ENCODE results near the gene SPTSSB.

SPTSSB gene

DNA sequence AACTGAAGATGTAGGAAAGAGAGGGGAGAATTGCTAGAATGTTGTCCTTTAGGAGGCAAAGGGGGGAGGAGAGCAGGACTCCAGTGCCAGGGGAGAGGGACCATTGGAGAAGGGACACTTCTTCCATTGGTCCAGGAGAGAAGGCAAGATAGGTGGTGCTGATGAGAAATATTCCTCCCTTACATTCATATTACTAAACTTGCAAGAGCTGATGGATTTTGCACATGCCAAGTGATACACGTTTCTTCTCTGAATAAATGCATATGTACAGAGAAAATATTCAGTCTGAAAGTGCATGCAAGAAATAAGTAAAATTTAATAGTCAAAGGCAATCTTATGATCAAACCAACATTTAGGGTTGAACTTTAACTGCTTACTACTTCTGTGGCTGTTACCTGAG lies 21.5 kb upstream of the SPTSSB start:
- no peak overlapping the region for H3K4me3 ChIP-seq (ENCODE audit: low read length)
- no peaks in the 10 kb centered on the region for H3K9me2 ChIP-seq (replicated peaks; ENCODE audit: control insufficient read depth, low read length)
- H3K9me3 ChIP-seq (ENCODE audit: control insufficient read depth, insufficient read depth, low read length): no peaks in the 10 kb centered on the region
- TF ChIP-seq EZH2phosphoT487 (IDR thresholded peaks at IDR 0.05; ENCODE audit: borderline replicate concordance, low read length): no peak
- TF ChIP-seq, protein P1, sequence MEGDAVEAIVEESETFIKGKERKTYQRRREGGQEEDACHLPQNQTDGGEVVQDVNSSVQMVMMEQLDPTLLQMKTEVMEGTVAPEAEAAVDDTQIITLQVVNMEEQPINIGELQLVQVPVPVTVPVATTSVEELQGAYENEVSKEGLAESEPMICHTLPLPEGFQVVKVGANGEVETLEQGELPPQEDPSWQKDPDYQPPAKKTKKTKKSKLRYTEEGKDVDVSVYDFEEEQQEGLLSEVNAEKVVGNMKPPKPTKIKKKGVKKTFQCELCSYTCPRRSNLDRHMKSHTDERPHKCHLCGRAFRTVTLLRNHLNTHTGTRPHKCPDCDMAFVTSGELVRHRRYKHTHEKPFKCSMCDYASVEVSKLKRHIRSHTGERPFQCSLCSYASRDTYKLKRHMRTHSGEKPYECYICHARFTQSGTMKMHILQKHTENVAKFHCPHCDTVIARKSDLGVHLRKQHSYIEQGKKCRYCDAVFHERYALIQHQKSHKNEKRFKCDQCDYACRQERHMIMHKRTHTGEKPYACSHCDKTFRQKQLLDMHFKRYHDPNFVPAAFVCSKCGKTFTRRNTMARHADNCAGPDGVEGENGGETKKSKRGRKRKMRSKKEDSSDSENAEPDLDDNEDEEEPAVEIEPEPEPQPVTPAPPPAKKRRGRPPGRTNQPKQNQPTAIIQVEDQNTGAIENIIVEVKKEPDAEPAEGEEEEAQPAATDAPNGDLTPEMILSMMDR (IDR thresholded peaks at IDR 0.05; ENCODE audit: low read depth, low read length, poor library complexity, severe bottlenecking): no peak
- no peaks in the 10 kb centered on the region for H3K4me1 ChIP-seq (ENCODE audit: control insufficient read depth, low read length)
- H4K20me1 ChIP-seq (ENCODE audit: control insufficient read depth, insufficient read depth, low read depth, low read length): no peaks in the 10 kb centered on the region
- H3K36me3 ChIP-seq (ENCODE audit: control insufficient read depth, low read length): no peaks in the 10 kb centered on the region
- H3K4me2 ChIP-seq (ENCODE audit: low read length): no peak overlapping the region
- H3K27me3 ChIP-seq (ENCODE audit: control insufficient read depth, low read length): no peaks in the 10 kb centered on the region
- H3K79me2 ChIP-seq (ENCODE audit: control insufficient read depth, low read length): no peaks in the 10 kb centered on the region
- H3F3A ChIP-seq (ENCODE audit: control insufficient read depth, insufficient read depth): no peaks in the 10 kb centered on the region
- H3K27ac ChIP-seq (ENCODE audit: low read depth, low read length): no peak overlapping the region

GRCh38 chr3:161390200-161390599 lies 18.9 kb upstream of the SPTSSB start:
- TF ChIP-seq EZH2phosphoT487 (IDR thresholded peaks at IDR 0.05; ENCODE audit: borderline replicate concordance, low read length): no peak
- TF ChIP-seq, protein P1 (IDR thresholded peaks at IDR 0.05; ENCODE audit: low read depth, low read length, poor library complexity, severe bottlenecking): no peak
- H3K4me3 ChIP-seq (ENCODE audit: low read length): no peak overlapping the region
- no peaks in the 10 kb centered on the region; the same call in 1 of the 2 replicates for H3K27me3 ChIP-seq (ENCODE audit: control insufficient read depth, low read length)
- no peak overlapping the region for H3K27ac ChIP-seq (ENCODE audit: low read depth, low read length)
- H4K20me1 ChIP-seq (ENCODE audit: control insufficient read depth, insufficient read depth, low read depth, low read length): no peaks in the 10 kb centered on the region
- H3K79me2 ChIP-seq (ENCODE audit: control insufficient read depth, low read length): no peaks in the 10 kb centered on the region
- H3K9me3 ChIP-seq (ENCODE audit: control insufficient read depth, insufficient read depth, low read length): no peaks in the 10 kb centered on the region
- no peaks in the 10 kb centered on the region for H3K9me2 ChIP-seq (replicated peaks; ENCODE audit: control insufficient read depth, low read length)
- H3K36me3 ChIP-seq (ENCODE audit: control insufficient read depth, low read length): no peaks in the 10 kb centered on the region
- H3F3A ChIP-seq (ENCODE audit: control insufficient read depth, insufficient read depth): no peaks in the 10 kb centered on the region
- H3K4me1 ChIP-seq (ENCODE audit: control insufficient read depth, low read length): no peaks in the 10 kb centered on the region
- H3K4me2 ChIP-seq (ENCODE audit: low read length): no peak overlapping the region

DNA sequence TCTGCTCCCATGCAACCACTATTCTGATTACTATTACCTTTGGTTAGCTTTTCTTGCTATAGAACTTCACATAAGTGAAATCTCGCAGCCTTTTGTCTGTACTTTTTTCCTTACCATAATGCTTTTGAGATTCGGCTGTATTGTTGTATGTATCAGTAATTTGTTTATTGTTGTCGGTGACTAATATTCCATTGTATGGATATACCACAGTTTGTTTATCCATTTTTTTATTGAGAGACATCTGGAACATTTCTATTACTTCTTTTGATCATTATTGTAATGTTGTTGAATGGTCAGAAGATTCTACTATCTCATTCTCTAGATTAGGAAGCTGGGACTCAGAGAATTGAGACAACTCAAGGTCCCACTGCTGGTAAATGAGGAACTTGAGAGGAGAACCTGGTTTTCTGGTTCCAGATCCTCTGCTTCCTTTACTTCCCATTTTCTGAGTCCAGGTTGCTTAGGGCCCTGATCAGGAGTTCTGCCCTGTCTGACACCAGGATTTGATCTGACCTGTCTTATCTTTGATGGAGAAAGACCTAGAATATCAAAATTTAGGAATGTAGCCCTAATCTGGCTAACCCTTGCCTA lies 18.2 kb upstream of the SPTSSB start:
- Histone ChIP-seq H3K36me3 (ENCODE audit: control insufficient read depth, low read length) (no peaks in the 10 kb centered on the region), H4K20me1 (ENCODE audit: control insufficient read depth, insufficient read depth, low read depth, low read length) (no peaks in the 10 kb centered on the region), H3K79me2 (ENCODE audit: control insufficient read depth, low read length) (no peaks in the 10 kb centered on the region), H3K4me1 (ENCODE audit: control insufficient read depth, low read length) (no peaks in the 10 kb centered on the region), H3K9me2 (replicated peaks; ENCODE audit: control insufficient read depth, low read length) (no peaks in the 10 kb centered on the region), H3K9me3 (ENCODE audit: control insufficient read depth, insufficient read depth, low read length) (no peaks in the 10 kb centered on the region), H3F3A (ENCODE audit: control insufficient read depth, insufficient read depth) (no peaks in the 10 kb centered on the region), H3K4me3 (ENCODE audit: low read length) (no peak overlapping the region), H3K27ac (ENCODE audit: low read depth, low read length) (no peak overlapping the region), H3K27me3 (ENCODE audit: control insufficient read depth, low read length) (no peaks in the 10 kb centered on the region; the same call in 1 of the 2 replicates), H3K4me2 (ENCODE audit: low read length) (no peak overlapping the region)
- TF ChIP-seq, protein P1 (IDR thresholded peaks at IDR 0.05; ENCODE audit: low read depth, low read length, poor library complexity, severe bottlenecking): no peak
- TF ChIP-seq EZH2phosphoT487 (IDR thresholded peaks at IDR 0.05; ENCODE audit: borderline replicate concordance, low read length): no peak

Data from DOHH2 (cell line).